Activated CD4-positive, alpha-beta T cell treated with anti-CD3 and anti-CD28 coated beads, Interleukin-2, amount 10 ng/mL, durations not matched to agents 24 days and 14 days (primary cell): ENCODE data around the gene TPD52L1. TPM values are rescaled to one million over a fixed set of nuclear protein-coding genes. Genes with fewer than 3 reads are reported as not detected.

Source experiments
- DNase-seq: peaks from one replicate; pipeline ENCODE4 v3.0.0; 2022
- H3K27ac Mint-ChIP-seq: one replicate; pipeline ENCODE4 v1.8.0; 2022; ENCODE audit warnings: mild to moderate bottlenecking, mixed read lengths
- H3K27me3 Mint-ChIP-seq: one replicate; pipeline ENCODE4 v1.8.0; 2022; ENCODE audit warnings: mixed read lengths
- H3K36me3 Mint-ChIP-seq: one replicate; pipeline ENCODE4 v1.8.0; 2022; ENCODE audit warnings: low read depth, mild to moderate bottlenecking, mixed read lengths
- H3K4me1 Mint-ChIP-seq: one replicate; pipeline ENCODE4 v1.8.0; 2021; ENCODE audit warnings: mixed read lengths
- H3K4me3 Mint-ChIP-seq: one replicate; pipeline ENCODE4 v1.8.0; 2022; ENCODE audit warnings: mild to moderate bottlenecking, moderate library complexity, mixed read lengths
- H3K9me3 Mint-ChIP-seq: one replicate; pipeline ENCODE4 v1.8.0; 2021; ENCODE audit warnings: mixed read lengths
- intact Hi-C: fragments of 100-400 bp; cut with micrococcal nuclease; formaldehyde crosslinking; loops from one replicate; pipeline ENCODE4 v1.15.1; 2023
- total RNA-seq: library from RNA; stranded (reverse); gene quantifications from 2 replicates; pipeline ENCODE4 v1.2.3, GENCODE V29; 2022

TPD52L1 gene
- total RNA-seq, 1 donor from 2014 or later = not detected

GRCh38 chr6:125254321-125254720, 100.7 kb downstream of the TPD52L1 start:
- Mint-ChIP-seq H3K27me3 (peaks cover 7% of the 10 kb centered on the region), H3K36me3 (no peaks in the 10 kb centered on the region), H3K4me1 (peaks cover 2% of the 10 kb centered on the region), H3K27ac (no peak overlapping the region), H3K9me3 (no peaks in the 10 kb centered on the region), H3K4me3 (no peak overlapping the region)
- DNase-seq = no peak
- intact Hi-C loops = no loop called here

DNA sequence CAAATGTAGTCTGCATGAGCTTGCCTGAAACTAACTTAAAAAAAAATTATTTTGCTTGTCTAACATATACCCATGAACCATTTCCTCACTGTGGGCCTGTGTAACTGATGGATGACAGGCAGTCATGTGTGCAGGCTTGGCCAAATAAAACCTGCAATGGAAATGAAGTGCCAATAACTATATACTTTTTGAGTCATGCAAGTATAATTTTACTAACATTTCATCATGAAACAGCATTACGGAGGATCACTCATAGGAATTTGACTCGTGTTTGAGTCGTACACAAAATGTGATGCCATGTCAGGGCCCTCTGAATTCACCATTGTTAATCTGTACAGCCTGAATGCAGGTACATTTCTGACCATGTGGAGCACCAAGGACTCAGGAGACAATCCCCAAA, 101.6 kb downstream of the TPD52L1 start:
- H3K4me3 Mint-ChIP-seq = no peak overlapping the region
- intact Hi-C loops = no loop called here
- H3K4me1 Mint-ChIP-seq = peaks cover 2% of the 10 kb centered on the region
- H3K9me3 Mint-ChIP-seq = no peaks in the 10 kb centered on the region
- peaks cover 7% of the 10 kb centered on the region for H3K27me3 Mint-ChIP-seq
- no peak for DNase-seq
- no peaks in the 10 kb centered on the region for H3K36me3 Mint-ChIP-seq
- H3K27ac Mint-ChIP-seq = no peak overlapping the region

DNA sequence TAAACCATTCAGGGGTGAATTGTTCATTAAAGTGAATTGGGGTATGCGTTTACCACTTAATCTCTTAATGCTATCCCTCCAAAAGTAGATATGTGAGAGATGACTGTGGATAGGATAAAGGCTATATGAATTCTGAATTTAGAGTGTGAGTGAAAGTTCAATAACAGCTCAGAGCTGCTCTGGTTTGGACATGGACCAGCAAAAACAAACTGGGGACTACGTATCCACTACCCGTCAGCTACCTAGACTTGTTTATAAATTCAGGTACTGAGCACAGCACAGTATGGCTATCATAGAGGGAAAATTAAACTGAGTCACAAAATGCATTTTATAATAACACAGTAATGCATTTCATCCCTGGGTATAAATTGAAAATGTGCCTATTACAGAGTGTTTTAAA, 103.8 kb downstream of the TPD52L1 start:
- DNase-seq = no peak
- Mint-ChIP-seq H3K27ac (no peak overlapping the region), H3K9me3 (no peaks in the 10 kb centered on the region), H3K27me3 (no peaks in the 10 kb centered on the region), H3K36me3 (no peaks in the 10 kb centered on the region), H3K4me1 (no peaks in the 10 kb centered on the region), H3K4me3 (no peak overlapping the region)
- intact Hi-C loops = no loop called here

GRCh38 chr6:125258651-125259353, 105.2 kb downstream of the TPD52L1 start:
- intact Hi-C loops = no loop called here
- Mint-ChIP-seq H3K4me1 (no peaks in the 10 kb centered on the region), H3K27ac (no peak overlapping the region), H3K27me3 (no peaks in the 10 kb centered on the region), H3K36me3 (no peaks in the 10 kb centered on the region), H3K9me3 (no peaks in the 10 kb centered on the region), H3K4me3 (no peak overlapping the region)
- no peak for DNase-seq

- Mint-ChIP-seq H3K27me3 (no peaks in the 10 kb centered on the region), H3K27ac (no peak overlapping the region), H3K4me3 (no peak overlapping the region), H3K9me3 (no peaks in the 10 kb centered on the region), H3K36me3 (no peaks in the 10 kb centered on the region), H3K4me1 (no peaks in the 10 kb centered on the region)
- intact Hi-C loops = no loop called here
- no peak for DNase-seq
These were observed 105.8 kb downstream of the TPD52L1 start for GRCh38 chr6:125259354-125259736.

- no peaks in the 10 kb centered on the region for H3K9me3 Mint-ChIP-seq
- intact Hi-C loops = no loop called here
- H3K4me1 Mint-ChIP-seq = no peaks in the 10 kb centered on the region
- H3K27ac Mint-ChIP-seq = no peak overlapping the region
- no peaks in the 10 kb centered on the region for H3K36me3 Mint-ChIP-seq
- H3K4me3 Mint-ChIP-seq = no peak overlapping the region
- no peaks in the 10 kb centered on the region for H3K27me3 Mint-ChIP-seq
- no peak for DNase-seq
These were observed 108.7 kb downstream of the TPD52L1 start for GRCh38 chr6:125262016-125263013.

GRCh38 chr6:125264476-125264875, 110.9 kb downstream of the TPD52L1 start:
- Mint-ChIP-seq H3K4me3 (no peak overlapping the region), H3K9me3 (no peaks in the 10 kb centered on the region), H3K27me3 (no peaks in the 10 kb centered on the region), H3K27ac (no peak overlapping the region), H3K4me1 (no peaks in the 10 kb centered on the region), H3K36me3 (no peaks in the 10 kb centered on the region)
- intact Hi-C loops = no loop called here
- DNase-seq = no peak

GRCh38 chr6:125267806-125268523, 114.4 kb downstream of the TPD52L1 start:
- no peaks in the 10 kb centered on the region for H3K27me3 Mint-ChIP-seq
- intact Hi-C loops = no loop called here
- H3K4me1 Mint-ChIP-seq = no peaks in the 10 kb centered on the region
- H3K4me3 Mint-ChIP-seq = no peak overlapping the region
- H3K9me3 Mint-ChIP-seq = no peaks in the 10 kb centered on the region
- H3K36me3 Mint-ChIP-seq = peaks cover 3% of the 10 kb centered on the region
- H3K27ac Mint-ChIP-seq = no peak overlapping the region
- no peak for DNase-seq

GRCh38 chr6:125268765-125269164, 115.2 kb downstream of the TPD52L1 start:
- Mint-ChIP-seq H3K4me3 (no peak overlapping the region), H3K9me3 (no peaks in the 10 kb centered on the region), H3K36me3 (peaks cover 8% of the 10 kb centered on the region), H3K27ac (no peak overlapping the region), H3K27me3 (no peaks in the 10 kb centered on the region), H3K4me1 (no peaks in the 10 kb centered on the region)
- intact Hi-C loops = no loop called here
- no peak for DNase-seq

DNA sequence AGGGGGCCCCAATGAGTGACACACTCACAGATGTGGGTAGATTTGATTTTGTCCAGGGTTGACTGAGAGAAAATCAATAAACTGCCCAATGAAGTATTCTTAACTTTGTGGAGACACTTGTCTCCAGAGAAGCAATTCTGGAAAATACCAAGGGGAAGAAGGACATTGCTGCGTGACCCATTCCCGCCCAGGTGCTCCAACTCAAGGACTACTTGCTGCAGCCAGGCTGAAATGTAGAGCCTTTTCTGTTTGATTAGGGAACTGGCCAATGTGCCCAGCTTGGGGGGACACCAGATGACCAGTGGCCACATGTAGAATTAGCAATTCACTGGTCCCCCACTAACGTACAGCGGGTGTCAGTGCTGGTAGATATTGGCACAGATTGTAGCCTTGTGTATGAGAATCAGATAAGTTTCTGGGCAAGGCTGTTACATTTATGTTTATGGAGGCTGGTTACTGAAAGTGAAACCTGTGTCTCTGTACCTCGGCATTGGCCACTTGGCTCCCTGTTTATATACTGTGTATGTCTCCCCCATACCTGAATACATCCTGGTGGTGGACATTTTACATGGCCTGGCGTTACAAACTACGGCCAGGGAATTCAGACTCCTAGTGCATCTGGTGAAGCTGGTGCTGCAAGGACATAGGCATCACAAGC, 115.9 kb downstream of the TPD52L1 start:
- no peaks in the 10 kb centered on the region for H3K4me1 Mint-ChIP-seq
- no peak overlapping the region for H3K4me3 Mint-ChIP-seq
- intact Hi-C loops = no loop called here
- no peak for DNase-seq
- H3K27me3 Mint-ChIP-seq = no peaks in the 10 kb centered on the region
- no peaks in the 10 kb centered on the region for H3K9me3 Mint-ChIP-seq
- H3K36me3 Mint-ChIP-seq = peaks cover 12% of the 10 kb centered on the region
- no peak overlapping the region for H3K27ac Mint-ChIP-seq

GRCh38 chr6:125270380-125270779, 116.8 kb downstream of the TPD52L1 start:
- H3K4me1 Mint-ChIP-seq = no peaks in the 10 kb centered on the region
- H3K36me3 Mint-ChIP-seq = peaks cover 15% of the 10 kb centered on the region
- no peaks in the 10 kb centered on the region for H3K9me3 Mint-ChIP-seq
- H3K4me3 Mint-ChIP-seq = no peak overlapping the region
- no peak for DNase-seq
- no peaks in the 10 kb centered on the region for H3K27me3 Mint-ChIP-seq
- H3K27ac Mint-ChIP-seq = no peak overlapping the region
- intact Hi-C loops = no loop called here

DNA sequence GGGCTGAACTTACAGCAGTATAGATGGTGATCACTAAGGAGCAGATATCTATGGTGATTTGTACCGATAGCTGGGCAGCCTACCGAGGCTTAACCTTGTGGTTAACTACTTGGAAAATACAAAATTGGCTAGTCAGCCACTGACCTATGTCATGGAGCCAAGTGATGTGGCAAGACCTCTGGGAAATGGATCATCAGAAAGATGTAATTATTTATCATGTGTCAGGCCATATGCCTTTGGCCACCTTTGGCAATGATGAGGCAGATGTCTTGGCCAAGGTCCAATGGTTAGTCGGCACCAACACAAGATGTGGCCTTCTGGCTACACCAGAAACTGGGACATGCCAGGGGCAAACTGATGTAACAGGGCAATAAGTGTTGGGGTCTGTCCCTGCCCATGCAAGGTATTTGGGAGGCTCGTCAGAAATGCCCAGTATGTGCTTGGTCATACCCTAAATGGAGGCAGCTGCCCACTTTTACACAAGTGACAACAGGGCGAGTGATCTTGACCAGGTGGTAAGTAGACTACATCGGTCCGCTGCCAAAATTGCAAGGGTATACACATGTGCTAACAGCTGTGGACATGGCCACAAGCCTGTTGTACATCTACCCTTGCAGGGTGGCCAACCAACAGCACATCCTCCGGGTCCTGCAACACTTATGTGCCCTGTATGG, 118.0 kb downstream of the TPD52L1 start:
- peaks cover 7% of the 10 kb centered on the region for H3K4me1 Mint-ChIP-seq
- no peak overlapping the region for H3K27ac Mint-ChIP-seq
- intact Hi-C loops = no loop called here
- peaks cover 25% of the 10 kb centered on the region for H3K36me3 Mint-ChIP-seq
- H3K9me3 Mint-ChIP-seq = no peaks in the 10 kb centered on the region
- DNase-seq = no peak
- no peak overlapping the region for H3K4me3 Mint-ChIP-seq
- H3K27me3 Mint-ChIP-seq = no peaks in the 10 kb centered on the region

DNA sequence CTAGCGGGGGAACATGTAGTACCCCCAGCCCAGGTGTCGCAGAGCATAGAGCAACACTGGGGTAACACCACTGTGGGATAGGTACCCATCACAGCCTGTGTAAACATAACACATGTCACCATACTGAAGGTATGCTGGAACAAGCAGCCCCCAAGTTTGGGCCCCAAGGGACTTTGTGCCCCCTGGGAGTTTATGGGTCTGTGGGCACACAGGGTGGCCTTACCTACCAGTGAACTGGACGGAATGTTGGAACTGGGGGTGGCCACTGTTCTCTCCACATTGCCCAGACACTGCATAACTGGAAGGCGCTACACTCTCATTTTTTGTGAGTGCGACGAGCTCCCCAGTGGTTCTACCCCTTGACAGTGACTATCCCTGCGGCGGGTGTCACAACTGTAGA, 119.7 kb downstream of the TPD52L1 start:
- Mint-ChIP-seq H3K27me3 (no peaks in the 10 kb centered on the region), H3K4me1 (peaks cover 8% of the 10 kb centered on the region), H3K4me3 (no peak overlapping the region), H3K36me3 (peaks cover 31% of the 10 kb centered on the region), H3K9me3 (no peaks in the 10 kb centered on the region), H3K27ac (no peak overlapping the region)
- DNase-seq = no peak
- intact Hi-C loops = no loop called here
